ENCODE measurements around the gene ASB8. TPM values are rescaled to one million over a fixed set of nuclear protein-coding genes. Genes with fewer than 3 reads are reported as not detected.

The ASB8 gene
- total RNA-seq, 1 donor from 2014 or later = 24.8 TPM

- Mint-ChIP-seq H3K4me3 (no peak overlapping the region), H3K27me3 (ENCODE audit: low read depth) (peaks cover 17% of the 10 kb centered on the region), H3K4me1 (peaks cover 18% of the 10 kb centered on the region), H3K27ac (no peak overlapping the region), H3K36me3 (no peaks in the 10 kb centered on the region), H3K9me3 (no peaks in the 10 kb centered on the region)
- no peak for DNase-seq (ENCODE audit: low spot score in 2 of 2, unreplicated experiment in 2 of 2)
- no peak for TF ChIP-seq CTCF (IDR thresholded peaks at IDR 0.05; ENCODE audit: unreplicated experiment)
These were observed 47.9 kb downstream of the ASB8 start for GRCh38 chr12:48109424-48109823.

GRCh38 chr12:48106681-48107613 lies 50.4 kb downstream of the ASB8 start:
- peak overlapping the region; percentile 83 for H3K4me3 Mint-ChIP-seq
- H3K36me3 Mint-ChIP-seq = no peaks in the 10 kb centered on the region
- no peak for TF ChIP-seq CTCF (IDR thresholded peaks at IDR 0.05; ENCODE audit: unreplicated experiment)
- no peaks in the 10 kb centered on the region for H3K9me3 Mint-ChIP-seq
- H3K27ac Mint-ChIP-seq = peak overlapping the region; percentile 94
- peaks cover 28% of the 10 kb centered on the region for H3K4me1 Mint-ChIP-seq
- peaks cover 11% of the 10 kb centered on the region for H3K27me3 Mint-ChIP-seq (ENCODE audit: low read depth)
- no peak for DNase-seq (ENCODE audit: low spot score in 2 of 2, unreplicated experiment in 2 of 2)

- Mint-ChIP-seq H3K4me1 (peaks cover 28% of the 10 kb centered on the region), H3K9me3 (no peaks in the 10 kb centered on the region), H3K36me3 (no peaks in the 10 kb centered on the region), H3K27ac (peak within 1 kb of the TSS; percentile 94), H3K27me3 (ENCODE audit: low read depth) (peaks cover 11% of the 10 kb centered on the region), H3K4me3 (peak within 1 kb of the TSS; percentile 83)
- peak; percentile 54 to 80 for DNase-seq (ENCODE audit: low spot score in 2 of 2, unreplicated experiment in 2 of 2)
- no peak for TF ChIP-seq CTCF (IDR thresholded peaks at IDR 0.05; ENCODE audit: unreplicated experiment)
These were observed 51.2 kb downstream of the ASB8 start, which contains the start of gene SENP1 for GRCh38 chr12:48105867-48106680. Gene SENP1 (minus strand): TSS chr12:48106079. CDS start chr12:48101472, 4,607 bp downstream.

GRCh38 chr12:48105321-48105866 lies 51.9 kb downstream of the ASB8 start:
- TF ChIP-seq CTCF (IDR thresholded peaks at IDR 0.05; ENCODE audit: unreplicated experiment) = no peak
- DNase-seq (ENCODE audit: low spot score in 2 of 2, unreplicated experiment in 2 of 2) = peak; percentile 29 to 71
- H3K36me3 Mint-ChIP-seq = no peaks in the 10 kb centered on the region
- peak overlapping the region; percentile 83 for H3K4me3 Mint-ChIP-seq
- peaks cover 28% of the 10 kb centered on the region for H3K4me1 Mint-ChIP-seq
- H3K27ac Mint-ChIP-seq = peak overlapping the region; percentile 94
- H3K9me3 Mint-ChIP-seq = no peaks in the 10 kb centered on the region
- peaks cover 11% of the 10 kb centered on the region for H3K27me3 Mint-ChIP-seq (ENCODE audit: low read depth)

- Mint-ChIP-seq H3K4me3 (peak overlapping the region; percentile 83), H3K27ac (peak overlapping the region; percentile 94), H3K9me3 (no peaks in the 10 kb centered on the region), H3K27me3 (ENCODE audit: low read depth) (peaks cover 4% of the 10 kb centered on the region), H3K36me3 (no peaks in the 10 kb centered on the region), H3K4me1 (peaks cover 28% of the 10 kb centered on the region)
- DNase-seq (ENCODE audit: low spot score in 2 of 2, unreplicated experiment in 2 of 2) = no peak
- TF ChIP-seq CTCF (IDR thresholded peaks at IDR 0.05; ENCODE audit: unreplicated experiment) = no peak
These were observed 52.8 kb downstream of the ASB8 start for GRCh38 chr12:48104531-48104930.

Data from mesothelial cell of epicardium (in vitro differentiated cells).